ENCODE data around the gene HIVEP3.

DNA sequence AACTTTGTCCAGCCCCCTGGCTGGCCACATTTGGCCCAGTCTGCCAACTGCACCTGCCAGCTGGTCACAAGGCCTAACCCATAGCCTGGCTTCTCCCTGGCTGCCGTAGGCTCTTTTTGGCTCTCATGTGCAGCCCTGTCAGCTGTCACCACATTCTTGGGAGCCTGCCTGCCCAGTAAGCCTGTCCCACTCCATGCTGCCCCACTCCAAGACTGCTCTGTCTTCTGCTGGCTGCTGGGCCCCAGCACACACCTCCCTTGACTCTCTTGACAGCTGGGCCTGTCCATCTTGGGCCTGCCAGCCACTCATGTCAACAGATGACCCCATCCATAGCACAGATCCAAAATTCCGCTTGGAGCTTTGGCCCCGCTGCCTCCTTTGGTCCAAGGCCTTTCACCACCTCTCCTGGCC, 360.0 kb downstream of the HIVEP3 start:
- TF ChIP-seq, protein P1, sequence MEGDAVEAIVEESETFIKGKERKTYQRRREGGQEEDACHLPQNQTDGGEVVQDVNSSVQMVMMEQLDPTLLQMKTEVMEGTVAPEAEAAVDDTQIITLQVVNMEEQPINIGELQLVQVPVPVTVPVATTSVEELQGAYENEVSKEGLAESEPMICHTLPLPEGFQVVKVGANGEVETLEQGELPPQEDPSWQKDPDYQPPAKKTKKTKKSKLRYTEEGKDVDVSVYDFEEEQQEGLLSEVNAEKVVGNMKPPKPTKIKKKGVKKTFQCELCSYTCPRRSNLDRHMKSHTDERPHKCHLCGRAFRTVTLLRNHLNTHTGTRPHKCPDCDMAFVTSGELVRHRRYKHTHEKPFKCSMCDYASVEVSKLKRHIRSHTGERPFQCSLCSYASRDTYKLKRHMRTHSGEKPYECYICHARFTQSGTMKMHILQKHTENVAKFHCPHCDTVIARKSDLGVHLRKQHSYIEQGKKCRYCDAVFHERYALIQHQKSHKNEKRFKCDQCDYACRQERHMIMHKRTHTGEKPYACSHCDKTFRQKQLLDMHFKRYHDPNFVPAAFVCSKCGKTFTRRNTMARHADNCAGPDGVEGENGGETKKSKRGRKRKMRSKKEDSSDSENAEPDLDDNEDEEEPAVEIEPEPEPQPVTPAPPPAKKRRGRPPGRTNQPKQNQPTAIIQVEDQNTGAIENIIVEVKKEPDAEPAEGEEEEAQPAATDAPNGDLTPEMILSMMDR (IDR thresholded peaks at IDR 0.05; ENCODE audit: low read length) = no peak
- TF ChIP-seq EZH2 (optimal IDR thresholded peaks at IDR 0.05; ENCODE audit: low read depth, low read length) = no peak
